HUDEP-2 (cell line): Measurements from ENCODE around the gene NELL1.

Experiments
- DNase-seq, 76 experiments: peaks; one replicate each; lab custom pipeline; 2025; ENCODE audit not compliant: unreplicated experiment in 76 of 76; lab: John Stamatoyannopoulos, UW

NELL1 gene

DNA sequence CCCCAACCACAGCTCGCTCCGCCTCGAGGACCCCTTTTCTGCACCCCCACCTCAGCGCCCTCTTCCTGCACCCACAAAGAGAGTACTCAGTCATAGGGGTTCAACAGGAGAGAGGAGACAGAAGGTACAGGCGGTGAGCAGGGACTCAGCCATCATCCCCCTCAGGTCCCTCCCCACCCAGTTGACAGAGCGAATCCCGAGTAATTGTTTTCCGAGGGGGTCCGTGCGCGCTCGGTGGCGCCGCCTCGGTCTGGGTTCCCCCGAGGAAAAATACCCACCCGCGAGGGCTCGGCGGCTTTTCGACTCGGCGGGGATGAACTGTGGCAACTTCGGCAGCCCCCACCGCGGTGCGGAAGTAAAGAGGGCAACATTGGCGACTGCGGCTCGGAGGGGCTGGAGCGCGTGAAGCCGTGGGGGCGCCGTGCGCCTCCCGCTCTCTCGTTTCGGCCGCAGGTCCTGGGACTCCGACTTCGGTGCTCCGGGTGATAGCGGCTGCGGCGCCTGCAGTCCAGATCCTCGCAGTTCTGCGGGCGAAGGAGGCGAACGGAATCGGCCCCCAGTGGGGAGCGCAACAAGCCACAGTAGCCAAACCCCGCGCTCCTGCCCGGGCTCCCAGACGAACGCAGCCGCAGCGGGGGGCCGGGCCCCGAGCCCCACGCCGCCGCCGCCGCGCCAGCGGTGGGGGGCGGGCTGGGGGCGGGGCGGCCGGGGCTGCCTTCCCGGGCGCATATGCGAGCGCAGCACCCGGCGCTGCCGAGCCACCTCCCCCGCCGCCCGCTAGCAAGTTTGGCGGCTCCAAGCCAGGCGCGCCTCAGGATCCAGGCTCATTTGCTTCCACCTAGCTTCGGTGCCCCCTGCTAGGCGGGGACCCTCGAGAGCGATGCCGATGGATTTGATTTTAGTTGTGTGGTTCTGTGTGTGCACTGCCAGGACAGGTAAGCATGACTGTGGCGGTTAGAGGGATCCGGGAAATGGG is at the start of gene NELL1:
TSS of gene NELL1 (plus strand) at position 743 of the 976 bp plus-strand sequence.
- no peak for DNase-seq

GRCh38 chr11:20620988-20621387 is 48.4 kb upstream of the NELL1 start:
- DNase-seq: no peak

DNA sequence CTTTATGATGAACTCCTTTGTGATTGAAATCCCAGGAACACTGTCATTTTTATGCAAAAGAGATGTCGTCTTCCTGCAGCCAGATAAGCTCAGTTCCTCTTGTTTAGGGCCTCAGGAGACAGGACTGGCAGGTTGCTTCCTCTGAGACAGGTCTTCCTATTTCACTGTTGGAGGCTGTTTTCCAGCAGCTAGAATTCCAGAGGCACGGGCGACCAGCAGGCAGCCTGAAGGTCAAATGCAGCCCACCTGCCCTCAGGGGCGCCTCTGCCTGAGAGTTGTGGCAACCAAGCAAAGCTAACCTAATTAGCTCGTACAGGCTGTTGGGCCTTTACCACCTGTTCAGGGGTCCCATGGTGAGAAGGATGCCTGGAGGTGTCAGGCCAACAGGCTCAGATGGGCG is 47.7 kb upstream of the NELL1 start:
- DNase-seq: no peak

DNA sequence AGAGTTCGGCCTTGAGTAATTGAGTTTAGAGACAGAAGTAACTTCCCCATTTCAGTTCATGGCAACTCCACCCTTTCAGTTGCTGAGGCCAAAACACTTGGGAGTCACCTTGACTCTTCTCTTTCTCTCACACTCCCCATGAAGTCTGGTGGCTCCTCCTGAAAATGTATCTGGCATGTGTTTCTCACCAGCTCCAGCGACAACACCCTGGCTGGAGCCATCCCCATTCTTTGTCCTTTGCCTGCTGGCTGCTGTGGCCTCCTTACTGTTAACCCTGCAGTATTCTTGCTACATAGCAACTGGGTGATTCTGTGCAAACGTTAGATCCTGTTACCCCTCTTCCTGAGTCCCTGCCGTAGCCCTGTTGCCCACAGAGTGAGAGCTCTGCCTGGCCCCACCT is 46.1 kb upstream of the NELL1 start:
- peak in 7 of 76 experiments; percentile 4 to 32 (median 23) for DNase-seq

DNA sequence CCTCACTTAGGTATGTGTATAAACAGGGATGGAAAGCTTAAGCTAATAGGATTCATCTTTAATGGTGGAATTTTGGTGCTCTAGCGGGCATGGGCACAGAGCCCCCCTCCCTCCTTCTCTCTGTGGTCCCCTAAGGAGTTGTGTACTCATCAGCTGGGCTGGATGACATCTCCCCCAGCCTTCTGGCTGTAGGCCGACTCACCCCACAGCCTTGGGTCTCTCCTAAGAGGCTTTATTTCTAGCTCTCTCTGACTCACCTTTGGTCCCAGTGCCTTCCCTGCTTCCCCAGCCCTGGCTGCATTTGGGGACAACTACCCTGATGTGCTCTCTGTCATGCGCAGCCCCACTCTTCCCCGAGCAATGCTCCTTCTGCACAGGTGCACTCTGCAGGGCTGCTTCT is 43.1 kb upstream of the NELL1 start:
- no peak for DNase-seq

- no peak for DNase-seq
Observed at GRCh38 chr11:20627026-20627425, 42.4 kb upstream of the NELL1 start.

DNA sequence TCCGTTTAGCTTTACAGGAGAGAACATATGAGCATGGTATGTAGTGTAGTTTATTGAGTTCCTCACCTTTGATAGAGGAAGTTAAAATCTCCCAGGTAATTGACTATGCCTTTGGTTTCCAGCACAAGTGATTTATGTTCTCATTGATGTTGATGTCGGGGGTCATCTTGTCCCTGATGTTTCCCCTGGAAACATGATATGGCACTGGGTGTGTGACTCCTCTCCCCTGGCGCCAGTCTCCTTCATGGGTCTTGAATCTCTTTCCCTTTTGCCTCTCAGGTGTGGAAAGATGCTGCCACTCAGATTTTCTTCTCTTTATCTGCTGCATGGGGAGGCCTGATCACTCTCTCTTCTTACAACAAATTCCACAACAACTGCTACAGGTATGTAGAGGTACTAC is 41.7 kb upstream of the NELL1 start:
- no peak for DNase-seq

- peak in 4 of 76 experiments; percentile 6 to 10 (median 8) for DNase-seq
Observed at GRCh38 chr11:20631519-20632168, 37.7 kb upstream of the NELL1 start.

GRCh38 chr11:20632169-20632532 is 37.2 kb upstream of the NELL1 start:
- no peak for DNase-seq

GRCh38 chr11:20634044-20634443 is 35.3 kb upstream of the NELL1 start:
- peak in 1 of 76 experiments; percentile 5 for DNase-seq

- DNase-seq: no peak
Observed at GRCh38 chr11:20634781-20635180, 34.6 kb upstream of the NELL1 start.

DNA sequence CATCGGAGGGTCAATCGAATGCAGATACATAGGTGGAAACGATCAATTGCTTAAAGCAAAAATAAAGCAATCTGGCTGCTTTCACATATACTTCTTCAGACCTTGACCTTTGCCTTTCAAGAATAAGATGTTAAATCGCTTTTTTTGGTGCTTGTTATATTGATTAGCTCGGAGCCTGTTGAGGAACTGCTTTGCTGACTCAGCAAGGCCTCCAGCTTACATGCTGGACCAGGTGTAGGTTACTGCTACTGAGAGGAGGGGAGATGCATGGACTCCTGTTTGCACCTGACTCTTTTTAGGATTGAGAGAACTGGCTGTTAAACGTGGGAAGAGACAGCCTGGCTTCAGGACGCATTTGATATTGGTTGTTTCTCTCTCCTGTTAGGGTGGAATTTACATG is 31.3 kb upstream of the NELL1 start:
- DNase-seq: no peak

DNA sequence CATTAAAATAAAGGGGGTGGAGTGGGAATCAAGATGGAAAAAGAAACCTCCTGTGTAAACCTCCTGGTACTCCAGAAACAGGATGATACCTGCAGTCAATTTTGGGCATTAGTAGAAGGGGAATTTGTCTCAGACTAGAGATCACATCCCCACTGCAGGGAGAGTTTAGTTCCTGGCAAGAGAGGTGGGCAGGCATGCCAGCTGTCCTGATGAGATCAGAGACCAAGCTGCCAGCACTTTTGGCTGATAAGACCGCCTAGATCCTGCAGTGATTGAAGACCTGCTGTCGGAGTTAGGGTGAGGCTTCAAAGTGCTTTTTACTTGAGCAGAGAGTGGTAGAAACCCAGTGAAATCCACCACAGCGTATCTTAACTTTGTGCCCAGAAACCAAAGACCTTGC is 29.7 kb upstream of the NELL1 start:
- DNase-seq: peak in 1 of 76 experiments; percentile 5

- DNase-seq: no peak
Observed at GRCh38 chr11:20640401-20640800, 29.0 kb upstream of the NELL1 start.

DNA sequence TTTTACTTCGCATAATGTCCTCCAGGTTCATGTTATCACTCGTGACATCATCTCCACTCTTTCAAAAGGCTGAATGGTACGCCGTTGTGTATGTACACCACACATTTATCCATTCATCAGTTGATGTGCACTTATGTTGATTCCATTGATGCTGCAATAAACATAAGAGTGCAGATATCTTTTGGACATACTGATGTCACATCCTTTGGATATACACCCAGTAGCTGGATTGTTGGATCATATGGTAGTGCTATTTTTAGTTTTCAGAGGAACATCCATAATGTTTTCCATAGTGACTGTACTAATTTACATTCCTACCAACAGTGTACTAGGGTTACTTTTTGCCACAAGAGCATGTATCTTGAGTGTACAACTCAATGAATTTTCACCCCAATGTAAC is 25.0 kb upstream of the NELL1 start:
- DNase-seq: no peak

- DNase-seq: peak in 35 of 76 experiments; percentile 2 to 56 (median 18)
Observed at GRCh38 chr11:20647976-20648565, 21.3 kb upstream of the NELL1 start.

- no peak for DNase-seq
Observed at GRCh38 chr11:20652150-20652806, 17.1 kb upstream of the NELL1 start.

DNA sequence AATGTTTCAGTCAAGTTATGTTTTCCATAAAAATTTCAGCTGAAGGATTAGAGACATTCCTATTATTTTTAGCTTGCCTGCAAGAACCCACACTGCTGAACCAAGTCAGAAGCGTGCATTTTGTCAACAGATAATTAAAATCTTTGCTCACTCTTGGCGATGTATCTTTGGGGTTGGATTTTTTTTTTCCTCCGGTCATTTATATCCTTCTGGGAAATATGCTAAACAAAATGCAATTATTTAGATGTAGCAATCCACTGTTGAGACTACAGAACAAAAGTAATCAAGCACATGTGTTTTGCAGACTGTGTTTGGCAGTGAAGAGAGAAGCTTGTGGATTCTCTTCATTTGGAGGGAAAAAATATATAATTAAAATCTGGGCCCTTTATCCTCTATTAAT is 15.3 kb upstream of the NELL1 start:
- DNase-seq: no peak

GRCh38 chr11:20656901-20657300 is 12.5 kb upstream of the NELL1 start:
- no peak for DNase-seq

GRCh38 chr11:20658135-20658534 is 11.3 kb upstream of the NELL1 start:
- no peak for DNase-seq

DNA sequence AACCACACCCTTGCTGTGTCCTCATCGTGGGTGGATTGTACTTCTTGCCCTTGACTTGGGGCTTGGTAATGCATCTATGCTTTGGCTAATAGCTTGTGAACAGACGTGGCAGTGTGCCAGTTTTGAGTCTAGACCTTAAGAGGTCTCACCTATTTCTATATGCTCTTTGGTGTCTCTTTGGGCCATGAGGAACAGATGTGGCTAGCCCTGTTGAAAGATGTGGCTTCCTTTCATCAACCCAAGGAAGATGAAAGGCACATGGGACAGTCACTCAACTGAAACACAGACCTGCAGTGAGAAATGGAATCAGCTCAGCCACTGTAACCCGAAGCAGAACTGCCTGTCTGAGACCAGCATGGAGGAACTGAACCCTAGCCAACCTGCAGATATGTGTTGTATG is 7.9 kb upstream of the NELL1 start:
- DNase-seq: no peak
